Muscle of back (tissue), 13 donors: ENCODE results near the gene ATP5MC2. TPM values are rescaled to one million over a fixed set of nuclear protein-coding genes. Genes with fewer than 3 reads are reported as not detected.
"Not testable (repeated sequence)": the region's sequence is repeated elsewhere in the genome, so short reads cannot be mapped to it uniquely, and the experiment has no call there.

ENCODE experiments used
- DNase-seq, 3 donors: peaks; one replicate each; pipeline versions ENCODE4 v3.0.0 to v3.0.0-alpha.2; 2013
- long read RNA-seq, 9 donors: transcript quantifications; one replicate each; lab custom pipeline, GENCODE V29; 2026
- polyA plus RNA-seq, 10 donors: library from polyadenylated mRNA; unstranded; fragments of 120-200 nt; gene quantifications; one replicate each; pipeline ENCODE4 v1.2.1, GENCODE V29; 2013; ENCODE audit not compliant: insufficient read length in 10 of 10

Gene ATP5MC2
- 100 to 1,000 TPM; 605 to 778 (median 729) TPM for polyA plus RNA-seq
- long read RNA-seq, donor 1, transcript ATP5MC2-203 (4 exons, 1,976 nt): minor isoform, 100 of 954 reads
- long read RNA-seq, donor 1, transcript ATP5MC2-202 (5 exons, 878 nt): major isoform, 427 of 954 reads
- long read RNA-seq, donor 1, partial matches to known transcripts: 407 of 954 reads
- long read RNA-seq, donor 1, other reads (novel, unspliced or antisense): 19 of 954 reads
- long read RNA-seq, donor 2, transcript ATP5MC2-202 (5 exons, 878 nt): major isoform, 352 of 749 reads
- long read RNA-seq, donor 2, transcript ATP5MC2-203 (4 exons, 1,976 nt): minor isoform, 77 of 749 reads
- long read RNA-seq, donor 2, partial matches to known transcripts: 299 of 749 reads
- long read RNA-seq, donor 2, other reads (novel, unspliced or antisense): 19 of 749 reads
- long read RNA-seq, donor 3: 0 reads
- long read RNA-seq, donor 4, transcript ATP5MC2-203 (4 exons, 1,976 nt): minor isoform, 58 of 574 reads
- long read RNA-seq, donor 4, transcript ATP5MC2-202 (5 exons, 878 nt): major isoform, 297 of 574 reads
- long read RNA-seq, donor 4, partial matches to known transcripts: 192 of 574 reads
- long read RNA-seq, donor 4, other reads (novel, unspliced or antisense): 26 of 574 reads
- long read RNA-seq, donor 5, transcript ATP5MC2-202 (5 exons, 878 nt): major isoform, 485 of 1,172 reads
- long read RNA-seq, donor 5, transcript ATP5MC2-203 (4 exons, 1,976 nt): minor isoform, 141 of 1,172 reads
- long read RNA-seq, donor 5, partial matches to known transcripts: 503 of 1,172 reads
- long read RNA-seq, donor 5, other reads (novel, unspliced or antisense): 39 of 1,172 reads
- long read RNA-seq, donor 6, transcript ATP5MC2-202 (5 exons, 878 nt): major isoform, 372 of 807 reads
- long read RNA-seq, donor 6, transcript ATP5MC2-203 (4 exons, 1,976 nt): minor isoform, 88 of 807 reads
- long read RNA-seq, donor 6, partial matches to known transcripts: 324 of 807 reads
- long read RNA-seq, donor 6, other reads (novel, unspliced or antisense): 22 of 807 reads
- long read RNA-seq, donor 7, transcript ATP5MC2-203 (4 exons, 1,976 nt): minor isoform, 65 of 455 reads
- long read RNA-seq, donor 7, transcript ATP5MC2-202 (5 exons, 878 nt): major isoform, 247 of 455 reads
- long read RNA-seq, donor 7, partial matches to known transcripts: 127 of 455 reads
- long read RNA-seq, donor 7, other reads (novel, unspliced or antisense): 11 of 455 reads
- long read RNA-seq, donor 8, transcript ATP5MC2-202 (5 exons, 878 nt): major isoform, 255 of 615 reads
- long read RNA-seq, donor 8, transcript ATP5MC2-203 (4 exons, 1,976 nt): minor isoform, 49 of 615 reads
- long read RNA-seq, donor 8, partial matches to known transcripts: 295 of 615 reads
- long read RNA-seq, donor 8, other reads (novel, unspliced or antisense): 14 of 615 reads
- long read RNA-seq, donor 9, transcript ATP5MC2-202 (5 exons, 878 nt): major isoform, 66 of 146 reads
- long read RNA-seq, donor 9, transcript ATP5MC2-203 (4 exons, 1,976 nt): minor isoform, 25 of 146 reads
- long read RNA-seq, donor 9, partial matches to known transcripts: 55 of 146 reads
- long read RNA-seq, donor 9, other reads (novel, unspliced or antisense): 0 of 146 reads

DNA sequence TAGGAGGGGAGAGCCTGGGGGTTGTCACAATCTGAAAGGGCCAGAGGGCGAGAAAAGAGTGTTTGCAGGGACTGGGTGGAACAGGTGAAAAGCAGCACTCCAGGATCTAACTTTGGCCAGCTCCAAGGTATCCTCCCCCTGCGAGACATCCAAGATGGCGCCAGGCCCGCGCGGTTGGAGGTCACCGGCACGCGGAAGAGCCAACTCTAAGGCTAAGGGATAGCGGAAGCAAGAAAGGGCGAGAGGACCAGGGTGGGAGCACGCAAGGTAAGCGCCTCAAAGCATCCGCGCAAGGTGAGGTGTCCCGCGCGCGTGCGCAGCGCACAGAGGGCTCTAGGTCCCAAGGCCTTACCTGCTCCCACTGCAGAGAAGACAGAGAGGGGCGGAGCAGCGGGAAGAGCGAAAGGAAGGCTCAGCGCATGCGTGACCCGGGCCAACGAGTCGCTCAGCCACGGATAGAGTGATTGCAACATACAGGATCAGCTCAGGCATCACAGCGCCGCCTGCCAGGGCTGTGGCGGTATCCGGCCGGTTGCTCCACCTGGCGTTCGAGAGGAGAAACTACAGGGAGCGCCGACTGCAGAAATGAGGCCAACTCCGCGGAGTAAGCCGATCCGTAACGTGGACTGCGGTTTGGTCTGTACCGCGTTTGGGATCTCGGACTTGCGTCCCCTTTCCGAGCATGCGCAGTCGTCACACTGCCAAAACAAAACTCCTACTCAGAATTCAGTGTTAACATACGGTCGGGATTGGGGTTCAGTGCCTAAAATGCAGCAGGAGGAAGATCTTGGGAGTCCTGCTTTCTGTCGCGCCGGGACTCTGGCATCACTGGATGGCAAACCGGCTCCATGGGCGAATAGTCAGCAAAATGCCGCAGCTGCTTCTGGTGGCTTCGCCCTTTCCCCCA, at the start of gene ATP5MC2:
ATP5MC2 (minus strand) TSS at position 383 of the 907 bp plus-strand sequence. CDS start 3,469 bp downstream, outside the sequence.
- peak; percentile 99 to 100 (median 99) for DNase-seq

DNA sequence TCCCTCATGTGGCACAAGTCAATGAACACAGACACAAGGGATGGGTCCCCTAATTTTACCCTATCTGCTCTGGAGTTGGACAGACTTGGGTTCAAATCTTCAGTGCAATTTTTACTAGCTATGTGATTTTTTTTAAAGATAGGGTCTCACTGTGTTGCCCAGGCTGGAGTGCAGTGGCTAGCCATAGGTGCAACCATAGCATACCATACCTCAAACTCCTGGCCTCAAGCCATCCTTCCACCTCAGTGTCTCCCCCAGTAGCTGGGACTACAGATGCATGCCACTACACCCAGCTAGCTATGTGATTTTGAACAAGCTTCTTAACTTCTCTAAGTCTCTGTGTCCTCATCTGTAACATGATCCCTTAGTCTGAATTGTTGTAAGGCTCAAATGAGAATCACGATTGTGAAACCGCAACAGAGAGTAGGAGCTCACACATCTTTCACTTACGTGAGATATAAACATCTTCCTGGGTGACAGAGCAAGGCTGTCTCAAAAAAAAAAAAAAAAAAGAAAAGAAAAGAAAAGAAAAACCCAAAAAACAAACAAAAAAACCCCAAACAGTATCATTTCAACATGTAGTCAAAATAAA, 46.7 kb upstream of the ATP5MC2 start:
- DNase-seq: no peak

DNA sequence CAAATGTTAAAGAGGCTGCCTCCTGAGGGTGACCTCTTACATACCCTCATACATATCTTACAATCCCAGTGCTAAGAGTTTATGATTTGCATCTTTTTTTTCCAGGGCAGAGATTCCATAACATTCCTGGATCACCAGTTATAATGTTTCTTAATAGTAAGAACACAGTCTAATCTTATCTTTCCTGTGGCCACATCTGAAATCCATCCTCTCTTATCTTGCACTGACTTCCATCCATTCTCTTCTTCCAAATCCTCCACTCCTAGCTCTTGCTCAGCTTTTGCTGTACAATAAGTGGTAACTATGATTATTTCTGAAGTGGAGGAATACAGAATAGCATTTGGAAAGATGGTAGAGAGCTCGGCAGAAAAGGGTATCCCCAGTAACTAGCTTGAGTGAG, 45.1 kb upstream of the ATP5MC2 start:
- DNase-seq: no peak

DNA sequence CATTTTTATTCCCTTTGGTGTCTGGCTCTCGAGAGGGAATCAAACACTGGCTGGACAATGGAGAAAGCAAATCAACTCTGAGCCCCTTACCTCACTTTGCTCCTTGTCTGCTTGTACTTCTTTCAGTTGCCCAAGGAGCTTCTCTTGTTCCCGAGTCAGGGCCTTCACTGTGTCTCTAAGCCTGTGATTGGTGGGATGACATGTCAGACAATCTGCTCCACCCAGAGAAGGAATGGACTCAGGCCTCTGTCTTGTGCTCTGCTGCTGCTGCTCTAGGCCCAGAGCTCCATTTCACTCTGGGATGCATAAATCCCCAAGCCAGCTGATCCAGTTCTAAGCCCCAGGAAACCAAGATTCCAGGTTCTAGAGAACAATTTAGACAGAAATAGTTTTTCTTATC, 43.8 kb upstream of the ATP5MC2 start:
- no peak for DNase-seq

DNA sequence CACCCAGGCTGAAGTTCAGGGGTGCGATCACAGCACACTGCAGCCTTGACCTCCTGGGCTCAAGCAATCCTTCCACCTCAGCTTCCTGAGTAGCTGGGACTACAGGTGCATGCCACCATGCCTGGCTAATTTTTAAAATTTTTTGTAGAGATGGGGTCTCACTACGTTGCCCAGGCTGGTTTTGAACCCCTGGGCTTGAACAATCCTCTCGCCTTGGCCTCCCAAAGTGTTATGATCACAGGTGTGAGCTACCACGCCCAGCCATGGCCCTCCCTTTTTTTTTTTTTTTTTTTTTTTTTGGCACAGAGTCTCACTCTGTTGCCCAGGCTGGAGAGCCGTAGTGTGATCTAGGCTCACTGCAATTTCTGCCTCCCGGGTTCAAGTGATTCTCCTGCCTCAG, 42.7 kb upstream of the ATP5MC2 start:
- not testable (repeated sequence) for DNase-seq

DNA sequence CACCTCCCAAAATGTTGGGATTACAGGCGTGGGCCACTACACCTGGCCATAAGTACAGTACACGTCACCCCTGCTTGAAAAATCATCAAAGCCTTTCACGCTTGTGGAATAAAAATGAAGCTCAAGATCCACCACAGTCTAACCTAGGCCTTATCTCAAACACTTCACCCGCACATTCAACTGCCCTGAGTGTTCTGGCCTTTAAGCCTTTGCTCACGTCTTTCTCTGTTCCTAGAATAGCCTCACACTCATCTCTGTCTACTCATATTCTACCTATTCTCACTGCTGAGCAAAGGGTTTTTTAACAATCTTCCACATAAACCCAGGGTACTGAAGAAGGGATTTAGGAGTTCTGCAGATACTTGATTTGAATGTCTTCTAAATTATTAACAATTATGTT, 41.4 kb upstream of the ATP5MC2 start:
- DNase-seq: no peak

DNA sequence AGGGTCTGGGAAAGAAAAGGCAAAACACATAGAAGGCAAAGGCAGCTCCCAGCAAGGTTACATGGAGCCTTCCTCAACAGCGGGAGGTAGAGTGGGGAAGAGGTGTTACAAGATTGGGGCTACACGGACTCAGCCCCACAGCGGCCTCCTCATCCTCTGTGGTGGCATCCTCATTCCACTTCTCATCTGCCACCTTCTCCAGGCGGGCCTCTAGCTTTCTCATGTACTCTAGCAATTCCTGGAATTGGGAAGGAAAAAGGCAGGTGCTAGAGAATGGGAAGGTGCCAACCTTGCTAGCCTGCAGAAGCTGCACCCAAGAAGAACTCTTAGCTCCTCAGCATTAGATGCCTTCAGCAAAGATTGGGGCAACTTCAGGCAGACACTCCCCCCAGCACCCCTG, 38.1 kb upstream of the ATP5MC2 start:
- no peak for DNase-seq

DNA sequence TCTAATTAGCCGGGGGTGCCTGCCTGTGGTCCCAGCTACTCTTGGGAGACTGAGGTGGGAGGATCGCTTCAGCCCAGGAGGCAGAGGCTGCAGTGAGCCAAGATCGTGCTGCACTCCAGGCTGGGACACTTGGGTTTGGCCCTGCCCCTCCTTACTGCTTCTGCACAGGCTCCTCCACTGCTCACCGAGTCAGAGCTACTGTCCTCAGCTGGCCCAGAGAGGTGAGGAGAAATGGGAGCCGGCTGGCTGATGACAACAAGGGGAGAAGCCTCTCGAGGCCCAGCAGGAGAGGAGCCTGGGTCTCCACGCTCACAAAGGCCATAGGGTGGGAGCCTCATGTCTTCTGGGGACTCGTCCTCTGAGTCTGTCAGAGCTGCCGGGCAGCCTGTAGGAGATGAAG, 37.6 kb upstream of the ATP5MC2 start:
- DNase-seq: no peak

DNA sequence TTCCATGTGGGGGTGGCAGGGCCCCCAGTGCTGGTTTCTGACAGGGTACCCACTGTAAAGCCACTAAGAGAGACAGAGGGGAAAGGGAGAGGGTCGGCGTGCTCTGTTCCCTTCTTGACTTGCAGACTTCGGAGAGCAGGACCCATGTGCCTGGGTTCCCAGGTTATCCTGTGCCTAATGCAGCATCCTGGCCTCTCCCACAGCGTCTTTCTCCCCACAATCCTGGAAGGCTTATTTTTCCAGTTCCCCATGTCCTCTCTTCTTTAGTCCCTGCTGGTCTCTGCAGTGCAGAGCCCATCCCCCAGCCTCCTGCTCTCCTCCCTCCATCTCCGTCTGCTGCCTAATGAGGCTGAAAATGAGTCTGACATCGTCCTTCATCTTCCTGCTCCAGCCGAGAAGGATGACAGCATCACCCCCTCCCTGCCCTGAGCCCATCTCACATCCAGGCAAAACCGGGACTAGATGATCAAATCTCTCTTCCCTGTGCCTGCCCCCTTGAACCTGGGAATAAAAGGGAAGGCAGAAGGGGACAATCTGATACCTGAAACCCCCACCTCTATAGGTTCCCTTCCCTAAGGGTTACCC, 36.3 kb upstream of the ATP5MC2 start:
- no peak for DNase-seq

DNA sequence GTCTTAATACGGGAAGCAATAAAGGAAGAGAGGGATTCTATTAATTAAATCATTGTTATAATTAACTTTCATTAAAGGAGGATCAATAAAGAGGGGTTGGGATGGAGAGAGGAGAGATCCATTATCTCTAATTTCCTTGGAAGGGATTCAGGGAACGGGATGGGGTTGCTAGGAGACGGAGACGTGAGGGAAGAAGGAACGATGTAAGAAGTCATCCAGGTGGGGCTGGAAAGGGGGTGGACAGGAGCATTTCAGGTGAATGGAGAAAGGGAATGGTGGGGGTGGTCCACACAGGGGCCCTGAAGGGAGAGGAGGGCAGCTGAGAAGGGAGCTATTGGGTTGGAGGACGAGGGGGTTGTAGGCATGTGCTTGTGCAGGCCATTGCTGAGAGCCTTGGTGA, 34.2 kb upstream of the ATP5MC2 start:
- DNase-seq: no peak

DNA sequence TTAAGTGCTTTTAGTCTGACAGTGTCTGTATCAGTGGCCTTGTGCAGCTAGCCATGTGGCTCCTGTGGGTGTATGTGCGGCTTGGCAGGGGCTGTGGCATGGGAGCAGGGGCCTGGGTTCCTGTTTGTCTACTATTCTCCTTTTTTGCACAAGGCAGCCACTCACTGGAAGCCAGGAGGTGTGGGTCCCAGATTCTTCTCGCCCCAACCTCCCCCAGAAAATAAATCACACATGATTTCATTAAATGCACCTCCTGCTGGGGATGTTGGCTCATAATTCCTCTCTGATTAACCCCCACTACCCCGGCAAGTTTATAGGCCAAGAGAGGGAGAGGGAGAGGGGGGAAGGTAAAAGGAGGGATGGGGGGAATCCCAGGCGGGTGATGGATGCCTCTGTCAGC, 33.8 kb upstream of the ATP5MC2 start:
- no peak for DNase-seq

DNA sequence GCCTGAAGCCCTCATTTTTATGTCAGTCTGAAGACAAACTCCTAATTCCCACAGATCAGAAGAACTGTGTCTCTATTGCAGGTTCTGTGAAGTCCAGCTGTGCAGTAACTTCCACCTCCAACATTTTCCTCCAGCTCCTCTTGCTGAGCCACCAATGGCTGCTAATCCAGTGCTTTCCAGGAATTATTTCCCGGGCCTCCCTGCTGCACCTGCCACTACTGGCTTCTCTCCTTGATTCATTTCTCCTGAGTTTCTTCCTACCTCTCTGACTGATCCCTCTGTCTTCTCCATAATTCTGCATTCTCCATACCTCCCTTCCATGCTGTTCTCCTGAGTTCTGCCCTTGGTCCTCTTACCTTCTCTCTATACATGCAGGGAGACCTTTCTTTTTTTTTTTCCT, 30.2 kb upstream of the ATP5MC2 start:
- DNase-seq: no peak

DNA sequence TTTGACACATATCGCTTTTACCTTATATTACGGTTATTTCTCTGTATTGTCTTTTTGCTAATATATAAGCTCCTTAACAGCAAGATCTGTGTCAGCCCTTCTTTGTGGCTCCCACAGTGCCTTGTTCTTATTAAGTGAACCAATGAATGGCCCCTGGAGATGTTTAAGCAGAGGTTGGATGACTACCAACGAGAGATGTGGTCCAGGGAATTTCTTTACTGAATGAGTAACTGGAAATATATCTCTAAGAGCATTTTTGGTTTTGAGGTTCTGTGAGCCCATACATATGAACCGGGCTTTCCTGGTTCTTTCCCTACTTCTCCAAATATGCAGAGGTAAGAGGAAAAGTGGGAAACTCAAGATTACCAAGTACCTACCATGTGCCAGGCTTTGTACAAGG, 27.9 kb upstream of the ATP5MC2 start:
- no peak for DNase-seq

DNA sequence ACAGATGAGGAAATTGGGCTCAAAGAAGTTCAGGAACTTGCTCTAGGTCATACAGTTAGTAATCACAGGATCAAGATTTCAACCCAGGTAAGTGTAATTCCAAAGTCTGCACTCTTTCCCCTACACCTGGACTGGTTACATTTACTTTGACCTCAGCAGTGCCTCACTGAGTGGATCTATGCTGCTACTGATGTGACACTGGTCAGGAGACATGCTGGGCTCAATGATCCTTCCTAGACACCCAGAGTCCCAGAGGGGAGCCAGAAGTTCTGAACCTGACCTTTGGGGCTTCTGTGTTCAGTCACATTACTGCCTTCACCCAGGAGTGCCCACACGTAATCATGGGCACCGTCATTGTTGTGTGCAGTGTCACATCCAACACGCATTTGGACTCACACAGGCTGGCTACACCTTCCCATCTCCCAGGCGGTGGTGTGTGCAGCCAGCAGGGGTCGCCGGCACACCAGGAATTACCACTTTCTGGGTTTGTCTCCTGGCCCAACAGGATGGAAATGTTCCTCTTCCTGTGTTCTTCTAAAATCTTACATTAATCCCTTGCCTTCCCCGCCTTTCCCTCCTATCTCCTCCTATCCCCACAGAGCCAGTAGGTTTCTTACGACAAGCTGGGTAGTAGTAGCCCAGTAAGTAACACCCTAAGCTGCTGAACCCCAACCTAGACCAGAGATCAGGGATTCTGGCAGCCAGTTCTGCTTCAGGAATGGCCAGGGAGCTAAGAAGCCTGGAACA, 25.8 kb upstream of the ATP5MC2 start:
- DNase-seq: peak; percentile 58 to 91 (median 80)

DNA sequence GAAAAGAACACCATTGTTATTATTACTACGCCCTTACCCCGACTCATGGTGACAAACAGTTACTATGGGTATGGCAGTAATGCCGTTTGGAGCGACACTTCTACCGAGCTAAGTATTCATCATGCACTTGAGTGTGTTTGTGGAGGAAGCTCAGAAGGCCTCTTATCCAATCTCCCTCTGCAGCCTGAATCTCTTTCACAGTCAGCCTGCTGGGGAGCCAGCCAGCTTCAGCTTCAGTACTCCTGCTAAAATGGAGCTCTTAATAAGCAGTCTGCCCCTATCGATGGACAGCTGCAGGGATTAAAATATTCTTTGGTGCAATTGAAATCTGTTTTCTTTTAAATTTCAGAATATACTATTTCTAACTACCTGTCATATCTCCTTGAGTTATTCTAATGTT, 24.7 kb upstream of the ATP5MC2 start:
- peak in 1 of 3 donors; percentile 42 for DNase-seq

DNA sequence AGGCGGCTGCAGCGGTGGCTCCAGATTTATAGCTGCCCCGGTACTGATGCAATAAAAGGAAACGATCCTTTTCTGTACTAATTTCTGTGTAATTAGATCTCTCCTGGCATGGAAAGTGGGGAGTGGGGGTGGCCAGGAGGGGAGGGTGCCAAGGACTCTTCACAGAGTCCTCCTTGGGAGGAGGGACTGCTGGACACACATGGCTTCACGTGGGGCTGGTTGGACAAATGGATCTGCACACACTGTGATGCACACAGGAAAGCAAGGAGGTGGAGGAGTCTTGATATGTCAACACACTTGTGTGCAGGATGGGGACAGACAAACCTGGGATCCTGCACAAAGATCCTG, 23.8 kb upstream of the ATP5MC2 start:
- no peak for DNase-seq

DNA sequence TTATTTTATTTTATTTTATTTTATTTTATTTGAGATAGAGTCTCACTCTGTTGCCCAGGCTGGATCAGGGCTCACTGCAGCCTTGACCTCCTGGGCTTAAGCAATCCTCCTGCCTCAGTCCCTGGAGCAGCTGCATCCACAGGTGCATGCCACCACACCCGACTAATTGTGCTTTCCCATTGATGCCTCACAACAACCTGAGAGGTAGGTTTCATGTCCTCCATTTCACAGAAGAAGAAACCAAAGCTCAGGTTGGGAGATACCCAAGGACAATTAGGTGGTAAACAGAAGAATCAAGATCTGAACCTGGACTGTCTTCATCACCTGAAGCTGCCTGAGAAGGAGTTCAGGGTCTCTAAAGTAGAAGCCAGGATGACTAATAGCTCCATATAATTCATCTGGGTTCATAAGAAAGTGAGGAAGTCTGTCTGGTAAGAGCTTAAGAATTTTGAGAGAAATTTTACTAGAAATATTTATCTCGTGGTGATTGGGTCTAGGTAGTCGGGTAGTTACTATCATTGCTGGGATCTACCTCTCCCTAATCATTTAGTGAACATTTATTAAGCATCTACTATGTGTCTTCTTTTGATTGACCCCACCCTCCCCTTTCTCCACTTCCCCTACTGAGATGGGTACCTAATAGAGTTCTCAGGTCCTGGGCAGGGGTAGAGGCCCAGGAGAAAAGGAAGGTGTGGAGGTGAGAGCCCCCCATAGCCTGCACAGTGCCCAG, 23.2 kb upstream of the ATP5MC2 start:
- no peak for DNase-seq
